Embryonic facial prominence (tissue), 1 donor: Measurements from ENCODE around the gene GRHL1.
"Not testable (repeated sequence)": the region's sequence is repeated elsewhere in the genome, so short reads cannot be mapped to it uniquely, and the experiment has no call there.

ENCODE experiments used
- DNase-seq: peaks from one replicate; pipeline ENCODE4 v3.0.0-alpha.2; 2016; ENCODE audit errors: extremely low spot score

GRHL1 gene

GRCh38 chr2:9951522-9952285, at the start of gene GRHL1:
Gene GRHL1, plus strand, starts transcription at chr2:9951693. Its CDS starts 141 bp downstream, at chr2:9951834.
- peak; percentile 70 for DNase-seq

GRCh38 chr2:9905413-9905812, 46.1 kb upstream of the GRHL1 start:
- no peak for DNase-seq

- DNase-seq: no peak
Observed at GRCh38 chr2:9907402-9907801, 44.1 kb upstream of the GRHL1 start.

GRCh38 chr2:9908639-9909038, 42.9 kb upstream of the GRHL1 start:
- no peak for DNase-seq

- no peak for DNase-seq
Observed at GRCh38 chr2:9909106-9909505, 42.4 kb upstream of the GRHL1 start.

- DNase-seq: no peak
Observed at GRCh38 chr2:9910699-9911098, 40.8 kb upstream of the GRHL1 start.

GRCh38 chr2:9912468-9912867, 39.0 kb upstream of the GRHL1 start:
- no peak for DNase-seq

- no peak for DNase-seq
Observed at GRCh38 chr2:9914384-9915065, 37.0 kb upstream of the GRHL1 start.

- no peak for DNase-seq
Observed at GRCh38 chr2:9918275-9918674, 33.2 kb upstream of the GRHL1 start.

GRCh38 chr2:9919512-9919911, 32.0 kb upstream of the GRHL1 start:
- DNase-seq: no peak

- not testable (repeated sequence) for DNase-seq
Observed at GRCh38 chr2:9927020-9927419, 24.5 kb upstream of the GRHL1 start.

- DNase-seq: no peak
Observed at GRCh38 chr2:9937258-9937657, 14.2 kb upstream of the GRHL1 start.

- no peak for DNase-seq
Observed at GRCh38 chr2:9937968-9938367, 13.5 kb upstream of the GRHL1 start.

- no peak for DNase-seq
Observed at GRCh38 chr2:9939587-9940485, 11.7 kb upstream of the GRHL1 start.

GRCh38 chr2:9941196-9941995, 10.1 kb upstream of the GRHL1 start:
- DNase-seq: no peak

GRCh38 chr2:9941996-9942390, 9.5 kb upstream of the GRHL1 start:
- no peak for DNase-seq

- no peak for DNase-seq
Observed at GRCh38 chr2:9944330-9944758, 7.1 kb upstream of the GRHL1 start.

GRCh38 chr2:9945596-9945995, 5.9 kb upstream of the GRHL1 start:
- DNase-seq: no peak

GRCh38 chr2:9946076-9946475, 5.4 kb upstream of the GRHL1 start:
- DNase-seq: no peak

- no peak for DNase-seq
Observed at GRCh38 chr2:9946818-9947217, 4.7 kb upstream of the GRHL1 start.

GRCh38 chr2:9948721-9949120, 2.8 kb upstream of the GRHL1 start:
- DNase-seq: no peak
